ENCODE results near the gene LYPD6. TPM values are rescaled to one million over a fixed set of nuclear protein-coding genes. Genes with fewer than 3 reads are reported as not detected.

LYPD6 gene, protein sequence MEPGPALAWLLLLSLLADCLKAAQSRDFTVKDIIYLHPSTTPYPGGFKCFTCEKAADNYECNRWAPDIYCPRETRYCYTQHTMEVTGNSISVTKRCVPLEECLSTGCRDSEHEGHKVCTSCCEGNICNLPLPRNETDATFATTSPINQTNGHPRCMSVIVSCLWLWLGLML
- total RNA-seq (not detected), polyA plus RNA-seq (not detected)

- H3K36me3 ChIP-seq (ENCODE audit: control insufficient read depth, insufficient read depth, low read length): no peaks in the 10 kb centered on the region
- Mint-ChIP-seq H3K27ac (no peak within 1 kb of the TSS), H3K27me3 (peaks cover 30% of the 10 kb centered on the region), H3K4me1 (peaks cover 0 to 2% (median 0%) of the 10 kb centered on the region in 4 donors), H3K9me3 (peaks cover 0 to 5% (median 0%) of the 10 kb centered on the region in 7 donors), H3K4me3 (no peak within 1 kb of the TSS), H3K36me3 (no peaks in the 10 kb centered on the region)
- peaks cover 11% of the 10 kb centered on the region for H3K27me3 ChIP-seq (ENCODE audit: control insufficient read depth, insufficient read depth, low read length)
- H3K27ac ChIP-seq (ENCODE audit: insufficient read depth, low read length, poor library complexity, severe bottlenecking): no peak within 1 kb of the TSS
- no peaks in the 10 kb centered on the region for H3K9me3 ChIP-seq (ENCODE audit: control insufficient read depth in 2 of 2, low read length in 2 of 2)
- DNase-seq (no peak), ATAC-seq (ENCODE audit: low read depth in 2 of 2) (no peak)
- no peak within 1 kb of the TSS for H3K4me3 ChIP-seq (ENCODE audit: low read depth, low read length)
- H3K4me1 ChIP-seq (ENCODE audit: control insufficient read depth, insufficient read depth, low read length, poor library complexity, severe bottlenecking): no peaks in the 10 kb centered on the region
Measured at GRCh38 chr2:149330127-149331022, at the start of gene LYPD6. LYPD6 (plus strand) TSS chr2:149330587; CDS start chr2:149437709, 107,122 bp downstream.

DNA sequence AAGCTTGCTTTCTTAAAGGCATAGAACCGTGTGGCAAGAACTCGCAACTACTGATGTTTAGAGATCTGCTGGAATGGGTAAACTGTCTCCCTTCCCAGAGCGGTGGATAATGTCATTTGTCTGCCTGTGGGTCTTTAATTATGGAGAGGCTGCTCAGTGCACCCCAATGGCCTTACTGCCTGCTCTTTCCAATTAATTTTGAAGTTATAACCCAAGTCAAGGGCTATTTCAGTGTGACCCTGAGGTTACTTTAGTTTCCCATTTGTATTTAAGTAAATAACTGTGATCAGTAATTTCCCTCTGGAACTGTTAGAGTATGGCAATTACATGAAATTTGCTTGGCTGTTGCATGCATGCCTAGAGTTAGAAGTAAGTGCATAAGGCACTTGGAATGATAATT is 48.9 kb upstream of the LYPD6 start:
- H3K27ac ChIP-seq (ENCODE audit: insufficient read depth, low read length, poor library complexity, severe bottlenecking): no peak overlapping the region
- H3K4me1 ChIP-seq (ENCODE audit: control insufficient read depth, insufficient read depth, low read length, poor library complexity, severe bottlenecking): no peaks in the 10 kb centered on the region
- Mint-ChIP-seq H3K4me3 (no peak overlapping the region), H3K36me3 (no peaks in the 10 kb centered on the region), H3K4me1 (no peaks in the 10 kb centered on the region), H3K9me3 (peaks cover 0 to 3% (median 0%) of the 10 kb centered on the region in 7 donors), H3K27me3 (no peaks in the 10 kb centered on the region), H3K27ac (no peak overlapping the region)
- no peaks in the 10 kb centered on the region for H3K36me3 ChIP-seq (ENCODE audit: control insufficient read depth, insufficient read depth, low read length)
- H3K4me3 ChIP-seq (ENCODE audit: low read depth, low read length): no peak overlapping the region
- H3K9me3 ChIP-seq (ENCODE audit: control insufficient read depth in 2 of 2, low read length in 2 of 2): no peaks in the 10 kb centered on the region
- DNase-seq: no peak
- ATAC-seq (ENCODE audit: low read depth in 2 of 2): no peak
- H3K27me3 ChIP-seq (ENCODE audit: control insufficient read depth, insufficient read depth, low read length): no peaks in the 10 kb centered on the region

DNA sequence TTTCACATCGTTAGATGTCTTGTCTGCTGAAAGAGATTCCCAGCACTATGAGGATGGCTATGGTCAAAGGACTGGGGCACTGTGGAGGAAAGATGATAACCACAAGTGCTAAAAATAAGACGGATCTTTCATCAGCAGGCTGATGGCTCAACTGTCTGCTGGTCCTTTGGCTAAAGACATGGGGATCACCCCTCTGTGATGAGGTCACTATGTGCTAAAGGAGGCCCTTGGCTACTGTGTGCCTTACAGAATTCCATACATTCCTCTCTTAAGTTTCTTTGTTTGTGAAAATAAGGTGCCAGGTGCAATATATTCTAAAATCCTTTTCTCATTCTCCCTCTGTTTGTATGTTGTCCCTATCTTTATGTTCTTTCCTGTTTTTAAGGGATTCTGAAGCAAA is 39.7 kb upstream of the LYPD6 start:
- Mint-ChIP-seq H3K27me3 (no peaks in the 10 kb centered on the region), H3K4me1 (no peaks in the 10 kb centered on the region), H3K27ac (no peak overlapping the region), H3K36me3 (no peaks in the 10 kb centered on the region), H3K9me3 (no peaks in the 10 kb centered on the region), H3K4me3 (no peak overlapping the region)
- Histone ChIP-seq H3K4me1 (ENCODE audit: control insufficient read depth, insufficient read depth, low read length, poor library complexity, severe bottlenecking) (no peaks in the 10 kb centered on the region), H3K27me3 (ENCODE audit: control insufficient read depth, insufficient read depth, low read length) (no peaks in the 10 kb centered on the region), H3K36me3 (ENCODE audit: control insufficient read depth, insufficient read depth, low read length) (no peaks in the 10 kb centered on the region), H3K4me3 (ENCODE audit: low read depth, low read length) (no peak overlapping the region), H3K27ac (ENCODE audit: insufficient read depth, low read length, poor library complexity, severe bottlenecking) (no peak overlapping the region), H3K9me3 (ENCODE audit: control insufficient read depth in 2 of 2, low read length in 2 of 2) (no peaks in the 10 kb centered on the region)
- ATAC-seq (ENCODE audit: low read depth in 2 of 2): no peak
- DNase-seq: no peak

DNA sequence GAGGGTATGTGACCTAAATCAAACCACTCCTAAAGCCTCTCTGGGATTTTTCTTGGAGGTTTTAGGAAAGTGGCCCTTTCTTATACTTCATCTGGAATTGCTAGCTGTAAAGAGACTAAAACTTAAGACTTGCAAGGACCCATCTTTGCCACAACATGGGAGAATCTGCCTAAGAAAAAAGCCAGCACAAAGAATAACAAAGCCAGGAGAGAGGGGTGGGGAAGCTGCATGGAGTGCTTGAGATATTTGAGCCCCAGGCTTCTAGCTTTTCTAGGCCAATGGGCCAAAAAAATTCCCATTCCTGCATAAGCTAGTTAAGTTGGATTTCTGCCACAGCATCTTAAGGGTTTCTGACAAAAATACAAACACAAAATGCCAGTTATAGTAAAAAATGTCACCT is 38.5 kb upstream of the LYPD6 start:
- Histone ChIP-seq H3K27me3 (ENCODE audit: control insufficient read depth, insufficient read depth, low read length) (no peaks in the 10 kb centered on the region), H3K9me3 (ENCODE audit: control insufficient read depth in 2 of 2, low read length in 2 of 2) (no peaks in the 10 kb centered on the region), H3K36me3 (ENCODE audit: control insufficient read depth, insufficient read depth, low read length) (no peaks in the 10 kb centered on the region), H3K4me1 (ENCODE audit: control insufficient read depth, insufficient read depth, low read length, poor library complexity, severe bottlenecking) (no peaks in the 10 kb centered on the region), H3K27ac (ENCODE audit: insufficient read depth, low read length, poor library complexity, severe bottlenecking) (no peak overlapping the region), H3K4me3 (ENCODE audit: low read depth, low read length) (no peak overlapping the region)
- Mint-ChIP-seq H3K27me3 (no peaks in the 10 kb centered on the region), H3K4me1 (no peaks in the 10 kb centered on the region), H3K36me3 (no peaks in the 10 kb centered on the region), H3K9me3 (no peaks in the 10 kb centered on the region), H3K4me3 (no peak overlapping the region), H3K27ac (no peak overlapping the region)
- no peak for ATAC-seq (ENCODE audit: low read depth in 2 of 2)
- DNase-seq: no peak

DNA sequence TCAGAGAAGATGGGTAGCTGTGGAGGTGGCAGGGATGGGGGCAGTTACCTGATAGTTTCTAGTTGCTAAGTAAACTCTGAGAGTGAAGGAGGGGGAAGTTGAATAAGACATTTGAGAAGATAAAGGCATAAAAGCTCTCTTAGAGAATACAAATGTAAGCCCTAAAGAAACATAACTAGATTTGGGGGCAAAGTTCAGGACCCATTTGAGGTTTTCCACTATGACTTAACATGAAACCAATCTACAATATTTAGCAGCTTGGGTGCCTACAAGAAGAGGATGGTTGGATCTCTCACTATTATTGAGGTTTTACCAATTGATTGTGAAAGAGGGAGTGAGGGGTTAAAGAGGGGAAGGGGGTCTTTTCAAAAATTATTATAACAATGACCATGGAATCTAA is 34.4 kb upstream of the LYPD6 start:
- H3K4me1 Mint-ChIP-seq: no peaks in the 10 kb centered on the region
- DNase-seq (no peak), ATAC-seq (ENCODE audit: low read depth in 2 of 2) (no peak)
- Histone ChIP-seq H3K4me1 (ENCODE audit: control insufficient read depth, insufficient read depth, low read length, poor library complexity, severe bottlenecking) (no peaks in the 10 kb centered on the region), H3K9me3 (ENCODE audit: control insufficient read depth in 2 of 2, low read length in 2 of 2) (no peaks in the 10 kb centered on the region), H3K4me3 (ENCODE audit: low read depth, low read length) (no peak overlapping the region), H3K27ac (ENCODE audit: insufficient read depth, low read length, poor library complexity, severe bottlenecking) (no peak overlapping the region), H3K36me3 (ENCODE audit: control insufficient read depth, insufficient read depth, low read length) (no peaks in the 10 kb centered on the region), H3K27me3 (ENCODE audit: control insufficient read depth, insufficient read depth, low read length) (no peaks in the 10 kb centered on the region)
- no peak overlapping the region for H3K4me3 Mint-ChIP-seq
- H3K9me3 Mint-ChIP-seq: peaks cover 0 to 2% (median 0%) of the 10 kb centered on the region in 7 donors
- H3K27ac Mint-ChIP-seq: peak overlapping the region in 1 of 3 donors; percentile 43
- H3K27me3 Mint-ChIP-seq: no peaks in the 10 kb centered on the region
- no peaks in the 10 kb centered on the region for H3K36me3 Mint-ChIP-seq

- Mint-ChIP-seq H3K36me3 (no peaks in the 10 kb centered on the region), H3K4me1 (no peaks in the 10 kb centered on the region), H3K27ac (no peak overlapping the region), H3K27me3 (no peaks in the 10 kb centered on the region), H3K4me3 (no peak overlapping the region), H3K9me3 (peaks cover 0 to 1% (median 0%) of the 10 kb centered on the region in 7 donors)
- no peak overlapping the region for H3K4me3 ChIP-seq (ENCODE audit: low read depth, low read length)
- ATAC-seq (ENCODE audit: low read depth in 2 of 2): no peak
- no peak overlapping the region for H3K27ac ChIP-seq (ENCODE audit: insufficient read depth, low read length, poor library complexity, severe bottlenecking)
- no peaks in the 10 kb centered on the region for H3K36me3 ChIP-seq (ENCODE audit: control insufficient read depth, insufficient read depth, low read length)
- no peaks in the 10 kb centered on the region for H3K27me3 ChIP-seq (ENCODE audit: control insufficient read depth, insufficient read depth, low read length)
- no peaks in the 10 kb centered on the region for H3K9me3 ChIP-seq (ENCODE audit: control insufficient read depth in 2 of 2, low read length in 2 of 2)
- no peak for DNase-seq
- no peaks in the 10 kb centered on the region for H3K4me1 ChIP-seq (ENCODE audit: control insufficient read depth, insufficient read depth, low read length, poor library complexity, severe bottlenecking)
Measured at GRCh38 chr2:149307014-149307413, 23.4 kb upstream of the LYPD6 start.

GRCh38 chr2:149310349-149310748 is 20.0 kb upstream of the LYPD6 start:
- no peaks in the 10 kb centered on the region for H3K9me3 Mint-ChIP-seq
- no peak for DNase-seq
- no peak overlapping the region for H3K27ac ChIP-seq (ENCODE audit: insufficient read depth, low read length, poor library complexity, severe bottlenecking)
- no peak overlapping the region for H3K4me3 Mint-ChIP-seq
- H3K27me3 Mint-ChIP-seq: no peaks in the 10 kb centered on the region
- ATAC-seq (ENCODE audit: low read depth in 2 of 2): no peak
- H3K4me1 Mint-ChIP-seq: no peaks in the 10 kb centered on the region
- H3K9me3 ChIP-seq (ENCODE audit: control insufficient read depth in 2 of 2, low read length in 2 of 2): no peaks in the 10 kb centered on the region
- H3K36me3 Mint-ChIP-seq: no peaks in the 10 kb centered on the region
- no peaks in the 10 kb centered on the region for H3K36me3 ChIP-seq (ENCODE audit: control insufficient read depth, insufficient read depth, low read length)
- H3K4me3 ChIP-seq (ENCODE audit: low read depth, low read length): no peak overlapping the region
- no peak overlapping the region for H3K27ac Mint-ChIP-seq
- H3K27me3 ChIP-seq (ENCODE audit: control insufficient read depth, insufficient read depth, low read length): no peaks in the 10 kb centered on the region
- no peaks in the 10 kb centered on the region for H3K4me1 ChIP-seq (ENCODE audit: control insufficient read depth, insufficient read depth, low read length, poor library complexity, severe bottlenecking)

DNA sequence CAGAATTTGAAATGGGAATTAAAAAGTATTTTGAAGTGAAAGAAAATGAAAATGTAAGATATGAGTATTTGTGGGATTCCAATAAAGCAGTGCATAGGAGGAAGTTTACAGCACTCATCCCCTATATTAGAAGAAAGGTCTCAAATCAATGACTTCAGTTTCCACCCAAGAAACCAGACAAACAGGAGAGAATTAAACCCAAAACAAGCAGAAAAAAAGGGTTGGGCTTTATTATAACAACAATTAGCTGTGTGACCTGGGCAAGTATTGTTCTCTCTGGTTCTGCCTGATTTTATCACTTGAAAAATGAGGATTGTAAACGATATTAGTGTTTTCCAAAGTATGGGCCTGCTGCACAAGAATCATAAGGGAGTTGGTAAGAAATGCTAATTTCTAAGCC is 18.3 kb upstream of the LYPD6 start:
- no peaks in the 10 kb centered on the region for H3K9me3 ChIP-seq (ENCODE audit: control insufficient read depth in 2 of 2, low read length in 2 of 2)
- DNase-seq (no peak), ATAC-seq (ENCODE audit: low read depth in 2 of 2) (no peak)
- H3K4me3 Mint-ChIP-seq: no peak overlapping the region
- H3K9me3 Mint-ChIP-seq: no peaks in the 10 kb centered on the region
- no peaks in the 10 kb centered on the region for H3K4me1 Mint-ChIP-seq
- H3K4me3 ChIP-seq (ENCODE audit: low read depth, low read length): no peak overlapping the region
- no peaks in the 10 kb centered on the region for H3K36me3 Mint-ChIP-seq
- H3K27me3 Mint-ChIP-seq: no peaks in the 10 kb centered on the region
- no peaks in the 10 kb centered on the region for H3K4me1 ChIP-seq (ENCODE audit: control insufficient read depth, insufficient read depth, low read length, poor library complexity, severe bottlenecking)
- H3K36me3 ChIP-seq (ENCODE audit: control insufficient read depth, insufficient read depth, low read length): no peaks in the 10 kb centered on the region
- H3K27ac ChIP-seq (ENCODE audit: insufficient read depth, low read length, poor library complexity, severe bottlenecking): no peak overlapping the region
- H3K27me3 ChIP-seq (ENCODE audit: control insufficient read depth, insufficient read depth, low read length): no peaks in the 10 kb centered on the region
- H3K27ac Mint-ChIP-seq: no peak overlapping the region

Data from CD4-positive, CD25-positive, alpha-beta regulatory T cell (primary cell).